Naive thymus-derived CD8-positive, alpha-beta T cell (primary cell): Measurements from ENCODE around the gene RSAD2. TPM values are rescaled to one million over a fixed set of nuclear protein-coding genes. Genes with fewer than 3 reads are reported as not detected.

Experiments
- ATAC-seq, 2 donors: fragments of 150-1000 bp; cut with Tn5 transposase in 1 of 2; sonication (Bioruptor Pico), chemical (Tn5 transposase) in 1 of 2; 1 replicate in 1 of 2; 2 replicates in 1 of 2; pipeline ENCODE4 v1.10.0; 2021; ENCODE audit warnings: mild to moderate bottlenecking in 2 of 2, moderate library complexity in 2 of 2
- POLR2A ChIA-PET: fragments of 350-600 bp; sonication (Branson Sonifier 250); formaldehyde crosslinking; loops from one replicate; lab custom pipeline; 2021; ENCODE audit warnings: antibody characterized with exemption; lab: Charles Lee
- DNase-seq, 10 donors: peaks; one replicate each; pipeline versions ENCODE4 v3.0.0 to v3.0.0-alpha.2; 2020 to 2022
- H3K27ac Mint-ChIP-seq, 10 donors: one replicate each; pipeline ENCODE4 v1.8.0; 2020 to 2022; ENCODE audit warnings: mild to moderate bottlenecking in 10 of 10, mixed read lengths in 10 of 10, moderate library complexity in 4 of 10, inconsistent platforms in 1 of 10
- H3K27me3 Mint-ChIP-seq, 5 donors: one replicate each; pipeline ENCODE4 v1.8.0; 2021 to 2022; ENCODE audit warnings: mixed read lengths in 5 of 5
- H3K36me3 Mint-ChIP-seq, 3 donors: one replicate each; pipeline ENCODE4 v1.8.0; 2020 to 2022; ENCODE audit warnings: mixed read lengths in 3 of 3, mild to moderate bottlenecking in 2 of 3, inconsistent platforms in 1 of 3
- H3K4me1 Mint-ChIP-seq, 4 donors: one replicate each; pipeline ENCODE4 v1.8.0; 2021 to 2022; ENCODE audit warnings: mixed read lengths in 4 of 4
- H3K4me3 Mint-ChIP-seq, 10 donors: one replicate each; pipeline ENCODE4 v1.8.0; 2020 to 2022; ENCODE audit warnings: mild to moderate bottlenecking in 10 of 10, mixed read lengths in 10 of 10, moderate library complexity in 6 of 10, inconsistent platforms in 1 of 10
- H3K9me3 Mint-ChIP-seq, 9 donors: one replicate each; pipeline ENCODE4 v1.8.0; 2020 to 2022; ENCODE audit warnings: mixed read lengths in 9 of 9, mild to moderate bottlenecking in 3 of 9, inconsistent platforms in 1 of 9, moderate library complexity in 1 of 9
- polyA plus RNA-seq, 3 donors: library from polyadenylated mRNA; unstranded; fragments of 300-500 nt; fragmentation: Illumina TruSeq; gene quantifications; one replicate each; pipeline ENCODE4 v1.2.3, GENCODE V29; 2021
- total RNA-seq, 8 experiments: library from RNA in 2 of 8; stranded (reverse) in 2 of 8; gene quantifications; one replicate each; pipeline ENCODE4 v1.2.3 and lab custom pipeline; 2021 to 2026

The RSAD2 gene
- total and polyA plus RNA-seq, 5 experiments from 2014 or later = 4.0 to 11.1 (median 5.2) TPM

DNA sequence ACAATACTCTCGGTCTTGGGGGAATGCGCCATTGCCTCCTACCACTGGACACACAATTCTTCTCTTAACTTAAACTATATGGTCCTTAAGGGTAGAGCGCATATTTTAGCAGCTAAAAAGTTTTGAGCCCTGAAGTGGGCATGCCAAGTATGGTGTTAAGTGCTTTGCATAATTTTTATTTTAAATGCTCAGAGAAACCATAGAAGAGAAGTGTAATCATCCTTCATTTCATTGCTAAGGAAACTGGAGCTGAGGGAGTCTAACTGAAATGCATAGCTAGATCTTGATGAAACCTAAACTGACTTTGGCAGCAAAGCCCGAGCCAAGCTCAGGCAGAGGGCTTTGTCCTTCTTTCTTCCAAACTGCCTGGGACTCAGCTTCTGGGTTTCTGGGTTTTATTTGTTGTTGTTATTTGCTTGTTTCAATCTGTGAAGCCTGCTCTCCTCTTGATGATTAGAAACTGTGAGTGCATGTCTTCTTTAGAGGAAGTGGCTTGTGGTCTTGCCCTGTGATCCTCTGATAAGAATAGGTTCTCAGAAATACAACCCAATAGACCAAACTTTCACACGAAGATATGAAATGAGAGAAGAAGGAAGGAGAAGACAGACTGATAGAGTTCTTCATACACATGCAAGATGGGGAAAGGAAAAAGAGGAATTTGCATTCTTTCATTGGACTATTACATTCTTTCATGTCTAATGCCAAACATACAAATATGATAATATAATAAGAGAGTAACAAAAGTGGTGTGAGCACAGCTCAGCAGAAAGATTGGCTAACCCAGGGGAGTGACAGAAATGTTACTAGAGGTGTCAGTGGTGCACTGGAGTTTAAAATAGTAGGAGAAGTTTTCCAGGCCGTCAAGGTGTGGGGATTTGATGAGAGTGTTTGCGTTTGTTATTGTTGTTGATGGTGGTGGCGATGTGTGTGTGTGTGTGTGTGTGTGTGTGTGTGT is 32.1 kb downstream of the RSAD2 start:
- Mint-ChIP-seq H3K27ac (peak overlapping the region; percentile 80 to 99 (median 94)), H3K9me3 (no peaks in the 10 kb centered on the region), H3K4me3 (peak overlapping the region; percentile 62 to 86 (median 74)), H3K36me3 (peaks cover 0 to 9% (median 5%) of the 10 kb centered on the region in 3 donors), H3K4me1 (peaks cover 62 to 96% (median 90%) of the 10 kb centered on the region in 4 donors), H3K27me3 (no peaks in the 10 kb centered on the region)
- ATAC-seq (peak; percentile 77 to 83), DNase-seq (peak in 6 of 10 donors; percentile 26 to 82 (median 61))
- POLR2A ChIA-PET = interaction anchor here (0.9 to 6.9 kb wide), 7 partner anchors 11 to 52 kb away, joined by 3 to 55 read pairs (median 4); partner anchors contain the start of gene CMPK2

DNA sequence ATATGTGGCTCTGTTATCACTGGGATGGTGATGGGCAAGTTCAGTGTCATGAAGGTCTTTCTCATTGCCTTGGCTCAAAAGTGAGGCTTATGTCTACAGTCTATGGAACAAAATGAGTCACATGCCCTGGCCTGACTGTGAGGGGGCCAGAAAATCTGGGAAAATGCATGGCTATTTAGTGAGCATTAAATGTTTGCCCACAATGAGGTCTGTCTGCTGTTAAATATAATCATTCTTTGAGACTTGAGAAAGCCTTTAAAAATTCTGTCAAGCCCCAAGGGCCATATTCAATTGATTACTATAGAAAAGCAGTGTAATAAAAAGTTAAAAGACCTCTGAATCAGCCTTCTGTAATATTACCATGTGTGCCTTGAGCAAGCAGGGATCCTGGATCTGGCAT is 34.1 kb downstream of the RSAD2 start:
- POLR2A ChIA-PET = interaction anchor here (0.8 to 6.9 kb wide), 4 partner anchors 9 to 63 kb away, joined by 3 to 55 read pairs (median 7); partner anchors contain the start of genes CMPK2 and RSAD2
- Mint-ChIP-seq H3K36me3 (peaks cover 0 to 5% (median 3%) of the 10 kb centered on the region in 3 donors), H3K27me3 (no peaks in the 10 kb centered on the region), H3K27ac (peak overlapping the region in 9 of 10 donors; percentile 77 to 99 (median 93)), H3K4me3 (peak overlapping the region in 7 of 10 donors; percentile 11 to 84 (median 52)), H3K4me1 (peaks cover 57 to 96% (median 94%) of the 10 kb centered on the region in 4 donors), H3K9me3 (no peaks in the 10 kb centered on the region)
- no peak for ATAC-seq
- DNase-seq = no peak

DNA sequence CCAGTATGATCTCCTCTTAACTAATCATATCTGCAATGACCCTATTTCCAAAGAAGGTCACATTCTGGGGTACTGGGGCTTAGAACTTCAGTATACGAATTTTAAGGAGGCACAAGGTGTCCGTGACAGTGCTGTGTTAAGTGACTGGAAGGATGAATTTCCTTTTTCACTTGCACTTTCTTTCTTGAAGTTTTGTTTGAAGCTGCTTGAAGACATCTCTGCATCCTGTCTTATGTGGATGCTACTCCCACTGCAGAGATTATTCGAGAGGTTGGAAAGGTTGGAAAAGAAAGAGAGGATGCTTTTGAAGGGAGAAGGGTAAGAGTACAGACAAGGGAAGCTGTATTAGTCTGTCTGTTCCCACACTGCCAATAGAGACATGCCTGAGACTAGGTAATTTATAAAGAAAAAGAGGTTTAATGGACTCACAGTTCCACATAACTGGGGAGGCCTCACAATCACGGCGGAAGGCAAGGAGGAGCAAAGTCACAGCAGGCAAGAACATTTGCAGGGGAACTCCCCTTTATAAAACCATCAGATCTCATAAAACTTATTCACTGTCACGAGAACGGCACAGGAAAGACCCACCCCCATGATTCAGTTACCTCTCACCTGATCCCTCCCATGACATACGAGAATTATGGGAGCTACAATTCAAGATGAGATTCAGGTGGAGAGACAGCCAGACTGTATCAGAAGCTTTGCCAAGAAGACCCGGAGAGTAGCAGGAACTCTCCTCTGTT is 36.0 kb downstream of the RSAD2 start:
- POLR2A ChIA-PET = interaction anchor here (0.7 to 6.9 kb wide), 8 partner anchors 7 to 656 kb away, joined by 3 to 55 read pairs (median 8); partner anchors contain the start of genes CMPK2 and RSAD2
- ATAC-seq (peak; percentile 31 to 55), DNase-seq (peak in 8 of 10 donors; percentile 30 to 74 (median 56))
- Mint-ChIP-seq H3K36me3 (no peaks in the 10 kb centered on the region), H3K9me3 (no peaks in the 10 kb centered on the region), H3K4me1 (peaks cover 45 to 82% (median 78%) of the 10 kb centered on the region in 4 donors), H3K27ac (peak overlapping the region; percentile 82 to 99 (median 93)), H3K27me3 (no peaks in the 10 kb centered on the region), H3K4me3 (peak overlapping the region; percentile 67 to 88 (median 80))

DNA sequence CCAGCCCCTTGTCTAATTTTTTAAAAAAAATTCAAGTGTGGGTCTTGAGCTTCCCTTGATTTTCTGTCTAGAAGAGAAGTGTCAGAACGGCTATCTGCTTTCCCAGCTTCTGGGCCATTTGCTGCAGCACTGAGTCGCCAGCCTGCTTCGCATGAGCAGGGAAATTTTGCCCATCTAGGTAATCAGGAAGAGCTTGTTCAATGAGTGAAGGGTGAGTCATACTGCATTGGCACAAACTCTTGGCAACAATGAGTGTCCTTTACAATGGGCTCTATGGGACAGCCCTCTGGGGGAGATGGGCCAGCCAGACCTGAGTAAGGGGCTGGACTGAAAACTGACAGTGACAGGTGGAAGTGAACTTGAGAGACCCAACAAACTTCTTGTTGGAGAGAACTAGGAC is 37.3 kb downstream of the RSAD2 start:
- Mint-ChIP-seq H3K9me3 (peaks cover 0 to 3% (median 0%) of the 10 kb centered on the region in 9 donors), H3K4me3 (peak overlapping the region; percentile 9 to 78 (median 60)), H3K4me1 (peaks cover 46 to 82% (median 77%) of the 10 kb centered on the region in 4 donors), H3K36me3 (peaks cover 0 to 4% (median 2%) of the 10 kb centered on the region in 3 donors), H3K27me3 (no peaks in the 10 kb centered on the region), H3K27ac (peak overlapping the region; percentile 56 to 92 (median 83))
- DNase-seq = no peak
- ATAC-seq = no peak
- POLR2A ChIA-PET = interaction anchor here (1.0 to 3.1 kb wide), 5 partner anchors 17 to 1767 kb away, joined by 3 to 15 read pairs (median 11); partner anchors contain the start of genes CMPK2, ID2 and RSAD2

DNA sequence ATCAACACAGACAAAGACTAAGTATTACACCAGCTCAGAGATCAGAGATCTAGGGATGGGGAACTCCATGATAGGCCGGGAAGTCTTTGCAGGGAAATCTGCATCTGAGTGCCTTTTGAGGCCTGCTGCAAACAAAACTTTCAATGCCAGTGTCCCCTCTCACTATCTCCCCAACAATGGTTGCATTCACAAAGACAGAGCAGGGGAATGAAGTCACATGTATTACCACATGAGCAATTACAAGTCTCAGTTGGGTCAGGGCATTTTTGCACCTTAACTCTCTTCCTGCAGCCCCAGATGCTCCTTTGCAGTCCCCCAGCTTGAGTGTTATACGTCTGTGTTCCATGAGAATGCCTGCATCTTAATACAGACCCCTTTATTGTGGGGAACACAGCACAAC is 37.8 kb downstream of the RSAD2 start:
- Mint-ChIP-seq H3K9me3 (peaks cover 0 to 3% (median 0%) of the 10 kb centered on the region in 9 donors), H3K4me1 (peaks cover 45 to 82% (median 77%) of the 10 kb centered on the region in 4 donors), H3K4me3 (peak overlapping the region in 9 of 10 donors; percentile 13 to 88 (median 62)), H3K27ac (peak overlapping the region in 9 of 10 donors; percentile 56 to 92 (median 82)), H3K36me3 (peaks cover 0 to 4% (median 2%) of the 10 kb centered on the region in 3 donors), H3K27me3 (no peaks in the 10 kb centered on the region)
- DNase-seq = no peak
- POLR2A ChIA-PET = interaction anchor here (0.6 to 2.4 kb wide), 5 partner anchors 19 to 1766 kb away, joined by 3 to 14 read pairs (median 3); partner anchors contain the start of genes CMPK2, ID2 and RSAD2
- no peak for ATAC-seq

DNA sequence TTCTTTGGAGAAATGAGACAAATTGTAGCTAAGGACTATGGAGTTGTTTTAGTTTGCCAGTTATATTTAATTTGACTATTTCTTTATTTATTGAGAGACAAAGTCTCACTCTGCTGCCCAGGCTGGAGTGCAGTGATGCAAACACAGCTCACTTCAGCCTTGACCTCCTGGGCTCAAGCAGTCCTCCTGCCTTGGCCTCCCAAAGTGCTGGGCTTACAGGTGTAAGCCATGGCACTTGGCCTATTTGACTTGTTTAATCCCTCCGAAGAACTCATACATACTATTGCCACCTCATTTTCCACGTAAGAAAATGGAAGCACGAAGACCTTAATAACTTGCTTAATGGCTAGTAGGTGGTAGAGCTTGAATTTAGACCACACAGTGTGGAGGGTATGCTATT is 38.6 kb downstream of the RSAD2 start:
- Mint-ChIP-seq H3K4me1 (peaks cover 43 to 81% (median 77%) of the 10 kb centered on the region in 4 donors), H3K36me3 (peaks cover 0 to 4% (median 2%) of the 10 kb centered on the region in 3 donors)

DNA sequence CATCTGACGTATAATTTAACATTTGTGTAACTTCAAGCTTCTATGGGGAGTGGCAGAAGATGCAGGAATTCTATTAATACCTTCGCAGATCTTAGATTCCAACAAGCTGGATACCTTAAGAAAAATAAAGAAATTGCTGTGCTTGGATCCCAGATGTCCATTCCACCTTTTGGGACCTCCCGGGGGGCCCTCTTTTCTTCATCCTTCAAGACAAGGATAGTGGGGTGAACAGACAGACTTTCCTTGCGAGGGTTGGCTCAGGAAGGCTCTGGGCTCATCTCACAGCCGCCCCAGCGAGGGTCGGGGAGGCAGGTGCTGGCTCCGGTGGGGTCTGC is 39.1 kb downstream of the RSAD2 start:
- peak overlapping the region; percentile 20 to 92 (median 56) for H3K27ac Mint-ChIP-seq
- H3K4me1 Mint-ChIP-seq = peaks cover 42 to 81% (median 77%) of the 10 kb centered on the region in 4 donors
- H3K36me3 Mint-ChIP-seq = peaks cover 0 to 4% (median 2%) of the 10 kb centered on the region in 3 donors
- ATAC-seq (no peak), DNase-seq (no peak)
- no peaks in the 10 kb centered on the region for H3K27me3 Mint-ChIP-seq
- H3K4me3 Mint-ChIP-seq = peak overlapping the region; percentile 60 to 88 (median 76)
- peaks cover 0 to 3% (median 0%) of the 10 kb centered on the region in 9 donors for H3K9me3 Mint-ChIP-seq
- POLR2A ChIA-PET = interaction anchor here (1.0 to 1.9 kb wide), 5 partner anchors 10 to 1765 kb away, joined by 4 to 14 read pairs (median 5); partner anchors contain the start of genes ID2 and RSAD2

More for the DNA sequence above, 38.6 kb downstream of the RSAD2 start:
- ATAC-seq (no peak), DNase-seq (no peak)
- POLR2A ChIA-PET = interaction anchor here (0.6 to 1.9 kb wide), 6 partner anchors 10 to 1766 kb away, joined by 3 to 14 read pairs (median 5); partner anchors contain the start of genes CMPK2, ID2 and RSAD2
- Mint-ChIP-seq H3K27ac (peak overlapping the region in 7 of 10 donors; percentile 29 to 92 (median 73)), H3K4me3 (peak overlapping the region; percentile 60 to 88 (median 76)), H3K9me3 (peaks cover 0 to 3% (median 0%) of the 10 kb centered on the region in 9 donors), H3K27me3 (no peaks in the 10 kb centered on the region)

DNA sequence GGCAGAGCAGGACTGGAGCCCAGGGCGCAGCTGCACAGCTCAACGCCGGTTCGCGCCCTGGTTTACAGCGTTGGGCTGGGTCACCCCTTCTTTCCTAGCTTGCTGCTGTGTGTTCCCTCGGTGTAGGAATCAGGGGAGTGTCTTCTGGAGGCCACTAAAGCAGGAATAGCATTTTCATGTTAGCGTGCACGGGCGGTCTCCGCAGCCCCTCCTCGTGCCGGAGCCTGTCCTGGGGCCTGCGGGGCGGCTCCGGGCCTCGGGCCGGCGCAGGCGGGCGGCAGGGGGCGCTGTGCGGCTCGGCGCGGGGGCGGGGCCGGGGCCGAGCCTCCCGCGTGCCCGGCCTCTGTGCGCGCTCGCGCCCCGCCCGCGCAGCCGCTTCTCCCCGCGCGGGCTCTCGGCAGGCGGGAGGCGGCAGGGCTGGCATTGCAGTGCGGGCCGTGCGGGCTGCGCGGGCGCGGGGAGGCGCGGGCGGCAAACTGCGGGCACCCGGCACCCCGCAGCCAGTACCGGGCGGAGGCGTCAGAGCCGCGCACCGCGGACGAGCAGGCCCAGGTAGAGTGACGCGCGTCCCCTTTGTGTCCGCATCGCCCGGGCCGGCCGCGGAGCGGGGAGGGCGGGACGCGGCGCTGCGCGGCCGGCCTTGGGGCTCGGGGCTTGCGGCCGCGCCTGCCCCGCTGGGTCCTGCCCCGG is 39.6 kb downstream of the RSAD2 start, which contains the start of gene RNF144A:
RNF144A (plus strand) TSS at position 342 of the 690 bp plus-strand sequence. CDS start 79,515 bp downstream, outside the sequence.
- Mint-ChIP-seq H3K27ac (peak within 1 kb of the TSS; percentile 36 to 92 (median 82)), H3K4me1 (peaks cover 46 to 85% (median 77%) of the 10 kb centered on the region in 4 donors), H3K27me3 (no peaks in the 10 kb centered on the region), H3K36me3 (peaks cover 0 to 4% (median 2%) of the 10 kb centered on the region in 3 donors), H3K9me3 (peaks cover 0 to 3% (median 0%) of the 10 kb centered on the region in 9 donors), H3K4me3 (peak within 1 kb of the TSS; percentile 72 to 89 (median 78))
- ATAC-seq = peak; percentile 73 to 76
- peak; percentile 57 to 89 (median 78) for DNase-seq
- POLR2A ChIA-PET = interaction anchor here (1.0 to 6.7 kb wide), 6 partner anchors 7 to 1765 kb away, joined by 4 to 55 read pairs (median 6); partner anchors contain the start of genes ID2 and RSAD2

DNA sequence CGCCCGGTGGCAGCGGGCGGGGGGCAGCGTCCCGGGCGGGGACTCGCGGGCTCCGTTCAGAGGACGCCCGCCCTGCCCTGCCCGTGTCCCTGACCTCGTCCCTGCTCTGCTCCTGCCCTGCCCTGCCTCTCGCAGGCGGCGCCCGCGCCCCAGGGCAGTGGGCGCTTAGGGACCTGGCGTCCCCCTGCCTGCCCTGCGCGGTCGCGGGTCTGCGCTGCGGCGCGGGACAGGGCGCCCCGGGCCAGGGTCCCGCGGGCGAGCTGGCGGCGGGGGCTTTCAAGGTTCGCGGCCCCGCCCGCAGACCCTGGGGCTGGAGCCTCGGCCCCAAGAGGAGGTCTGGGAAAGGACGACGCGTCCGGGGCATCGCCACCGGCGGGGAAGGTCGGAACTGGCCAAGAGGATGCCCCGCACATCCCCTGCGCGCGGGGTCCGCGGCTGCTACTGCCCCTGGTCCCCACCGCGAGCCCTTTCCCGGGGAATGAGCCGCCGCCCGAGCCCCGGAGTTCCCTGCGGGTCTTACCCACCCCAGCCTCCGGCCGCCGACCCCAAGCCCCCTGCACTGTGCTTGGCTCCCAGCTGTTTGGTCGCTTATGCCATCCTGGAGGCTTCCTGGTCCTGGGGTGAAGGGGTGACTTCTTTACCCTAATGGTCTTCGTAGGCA is 40.3 kb downstream of the RSAD2 start:
- peaks cover 43 to 85% (median 77%) of the 10 kb centered on the region in 4 donors for H3K4me1 Mint-ChIP-seq
- peaks cover 0 to 4% (median 2%) of the 10 kb centered on the region in 3 donors for H3K36me3 Mint-ChIP-seq
- DNase-seq = peak in 2 of 10 donors; percentile 12 to 17
- peak; percentile 21 to 41 for ATAC-seq
- H3K9me3 Mint-ChIP-seq = peaks cover 0 to 3% (median 0%) of the 10 kb centered on the region in 9 donors
- POLR2A ChIA-PET = interaction anchor here (0.6 to 6.7 kb wide), 9 partner anchors 8 to 1752 kb away, joined by 3 to 55 read pairs (median 4); no protein-coding TSS in a partner anchor
- H3K27ac Mint-ChIP-seq = peak overlapping the region in 9 of 10 donors; percentile 15 to 91 (median 74)
- H3K27me3 Mint-ChIP-seq = no peaks in the 10 kb centered on the region
- peak overlapping the region; percentile 65 to 89 (median 77) for H3K4me3 Mint-ChIP-seq
